MM.1S (cell line): ENCODE results near the gene MAPK12.

ENCODE experiments used
- DNase-seq: peaks from one replicate; pipeline ENCODE4 v3.0.0-alpha.2; 2015
- H2AFZ ChIP-seq: fragments of 300-600 bp; sonication (generic); 2 replicates; pipeline ENCODE4 v1.6.0; 2016; ENCODE audit warnings: antibody characterized with exemption, low read length
- H3F3A ChIP-seq: fragments of 300-600 bp; sonication (generic); 2 replicates; pipeline ENCODE4 v1.6.1; 2016; ENCODE audit warnings: mild to moderate bottlenecking, antibody characterized with exemption, low read length, moderate library complexity, mixed read lengths; ENCODE audit not compliant: insufficient read depth
- H3K27ac ChIP-seq: fragments of 300-600 bp; sonication (generic); 2 replicates; pipeline ENCODE4 v1.5.1; 2016; ENCODE audit warnings: mild to moderate bottlenecking, low read length
- H3K27me3 ChIP-seq: fragments of 300-600 bp; sonication (generic); replicated peaks from 2 replicates; pipeline ENCODE4 v1.6.0; 2016; ENCODE audit warnings: low read length; ENCODE audit not compliant: insufficient read depth
- H3K36me3 ChIP-seq: fragments of 300-600 bp; sonication (generic); replicated peaks from 2 replicates; pipeline ENCODE4 v1.6.1; 2016; ENCODE audit warnings: mild to moderate bottlenecking, low read length, mixed read lengths; ENCODE audit not compliant: insufficient read depth
- H3K4me1 ChIP-seq: fragments of 300-600 bp; sonication (generic); 2 replicates; pipeline ENCODE4 v1.6.1; 2016; ENCODE audit warnings: low read length, mixed read lengths
- H3K4me2 ChIP-seq: fragments of 300-600 bp; sonication (generic); 2 replicates; pipeline ENCODE4 v1.6.0; 2016; ENCODE audit warnings: low read depth, low read length
- H3K4me3 ChIP-seq: fragments of 300-600 bp; sonication (generic); 2 replicates; pipeline ENCODE4 v1.5.1; 2016; ENCODE audit warnings: low read length, mixed read lengths
- H3K79me2 ChIP-seq: fragments of 300-600 bp; sonication (generic); 2 replicates; pipeline ENCODE4 v1.6.1; 2016; ENCODE audit warnings: mixed run types, low read length, mixed read lengths
- H3K9ac ChIP-seq: fragments of 300-600 bp; sonication (generic); 2 replicates; pipeline ENCODE4 v1.6.1; 2016; ENCODE audit warnings: low read length, mixed read lengths
- H3K9me2 ChIP-seq: fragments of 300-600 bp; sonication (generic); replicated peaks from 2 replicates; pipeline ENCODE4 v1.6.1; 2016; ENCODE audit warnings: mild to moderate bottlenecking, low read length, mixed read lengths; ENCODE audit not compliant: insufficient read depth
- H3K9me3 ChIP-seq: fragments of 300-600 bp; sonication (generic); replicated peaks from 2 replicates; pipeline ENCODE4 v1.6.1; 2016; ENCODE audit warnings: mild to moderate bottlenecking, low read length, mixed read lengths; ENCODE audit not compliant: insufficient read depth
- H4K20me1 ChIP-seq: fragments of 300-600 bp; sonication (generic); 2 replicates; pipeline ENCODE4 v1.6.1; 2016; ENCODE audit warnings: mild to moderate bottlenecking, low read length, moderate library complexity, mixed read lengths; ENCODE audit not compliant: insufficient read depth
- EZH2 ChIP-seq: fragments of 300-600 bp; sonication (generic); optimal IDR thresholded peaks from 2 replicates; pipeline ENCODE3; 2017; ENCODE audit warnings: low read depth, mild to moderate bottlenecking, antibody characterized with exemption, low read length, mixed read lengths
- EZH2phosphoT487 ChIP-seq: fragments of 300-600 bp; sonication (generic); IDR thresholded peaks from 2 replicates; pipeline ENCODE4 v1.6.1; 2018; ENCODE audit warnings: antibody characterized with exemption, low read length
- TF ChIP-seq, protein P1 (sequence below): fragments of 300-600 bp; sonication (generic); IDR thresholded peaks from 2 replicates; pipeline ENCODE4 v1.5.1; 2016; ENCODE audit warnings: antibody characterized with exemption, low read length, mixed read lengths

The MAPK12 gene

DNA sequence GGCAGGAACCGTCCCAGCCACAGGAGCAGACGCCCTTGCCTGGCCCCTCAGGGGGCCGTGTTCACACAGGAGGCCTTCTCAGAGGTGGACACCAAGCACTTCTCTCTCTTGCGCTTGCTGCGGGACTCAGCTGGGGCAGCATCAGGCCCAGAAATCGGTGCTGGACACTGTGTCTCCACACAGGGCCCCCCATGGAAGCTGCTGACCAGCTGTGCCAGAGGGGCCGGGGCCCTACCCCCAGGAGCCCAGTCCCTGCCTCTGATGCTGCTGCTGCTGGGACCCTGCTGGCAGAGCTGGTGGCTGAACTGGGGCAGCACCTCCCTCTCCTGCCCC is 42.0 kb upstream of the MAPK12 start:
- no peaks in the 10 kb centered on the region for H4K20me1 ChIP-seq
- no peak for DNase-seq
- H3K4me2 ChIP-seq: no peak overlapping the region
- no peaks in the 10 kb centered on the region for H3K9me2 ChIP-seq
- H3F3A ChIP-seq: peaks cover 4% of the 10 kb centered on the region; the same call in 1 of the 2 replicates
- no peaks in the 10 kb centered on the region for H3K36me3 ChIP-seq
- no peaks in the 10 kb centered on the region for H3K9me3 ChIP-seq
- peaks cover 13% of the 10 kb centered on the region for H3K4me1 ChIP-seq
- H3K79me2 ChIP-seq: peaks cover 35% of the 10 kb centered on the region
- TF ChIP-seq EZH2phosphoT487: no peak
- no peak for TF ChIP-seq EZH2
- TF ChIP-seq, protein P1, sequence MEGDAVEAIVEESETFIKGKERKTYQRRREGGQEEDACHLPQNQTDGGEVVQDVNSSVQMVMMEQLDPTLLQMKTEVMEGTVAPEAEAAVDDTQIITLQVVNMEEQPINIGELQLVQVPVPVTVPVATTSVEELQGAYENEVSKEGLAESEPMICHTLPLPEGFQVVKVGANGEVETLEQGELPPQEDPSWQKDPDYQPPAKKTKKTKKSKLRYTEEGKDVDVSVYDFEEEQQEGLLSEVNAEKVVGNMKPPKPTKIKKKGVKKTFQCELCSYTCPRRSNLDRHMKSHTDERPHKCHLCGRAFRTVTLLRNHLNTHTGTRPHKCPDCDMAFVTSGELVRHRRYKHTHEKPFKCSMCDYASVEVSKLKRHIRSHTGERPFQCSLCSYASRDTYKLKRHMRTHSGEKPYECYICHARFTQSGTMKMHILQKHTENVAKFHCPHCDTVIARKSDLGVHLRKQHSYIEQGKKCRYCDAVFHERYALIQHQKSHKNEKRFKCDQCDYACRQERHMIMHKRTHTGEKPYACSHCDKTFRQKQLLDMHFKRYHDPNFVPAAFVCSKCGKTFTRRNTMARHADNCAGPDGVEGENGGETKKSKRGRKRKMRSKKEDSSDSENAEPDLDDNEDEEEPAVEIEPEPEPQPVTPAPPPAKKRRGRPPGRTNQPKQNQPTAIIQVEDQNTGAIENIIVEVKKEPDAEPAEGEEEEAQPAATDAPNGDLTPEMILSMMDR: no peak
- H3K4me3 ChIP-seq: no peak overlapping the region
- H3K27me3 ChIP-seq: no peaks in the 10 kb centered on the region
- no peak overlapping the region for H2AFZ ChIP-seq
- no peak overlapping the region for H3K27ac ChIP-seq
- H3K9ac ChIP-seq: no peak overlapping the region

- no peak for DNase-seq
- Histone ChIP-seq H3K4me1 (peaks cover 6% of the 10 kb centered on the region; the same call in 1 of the 2 replicates), H3F3A (no peaks in the 10 kb centered on the region), H3K36me3 (no peaks in the 10 kb centered on the region), H3K27ac (no peak overlapping the region), H3K9ac (no peak overlapping the region), H3K27me3 (no peaks in the 10 kb centered on the region), H2AFZ (no peak overlapping the region), H4K20me1 (no peaks in the 10 kb centered on the region), H3K4me2 (no peak overlapping the region), H3K9me3 (no peaks in the 10 kb centered on the region), H3K79me2 (peaks cover 38% of the 10 kb centered on the region), H3K9me2 (no peaks in the 10 kb centered on the region), H3K4me3 (no peak overlapping the region)
- TF ChIP-seq EZH2 (no peak), EZH2phosphoT487 (no peak)
- TF ChIP-seq, protein P1: no peak
Measured at GRCh38 chr22:50302564-50302963, 41.1 kb upstream of the MAPK12 start.

DNA sequence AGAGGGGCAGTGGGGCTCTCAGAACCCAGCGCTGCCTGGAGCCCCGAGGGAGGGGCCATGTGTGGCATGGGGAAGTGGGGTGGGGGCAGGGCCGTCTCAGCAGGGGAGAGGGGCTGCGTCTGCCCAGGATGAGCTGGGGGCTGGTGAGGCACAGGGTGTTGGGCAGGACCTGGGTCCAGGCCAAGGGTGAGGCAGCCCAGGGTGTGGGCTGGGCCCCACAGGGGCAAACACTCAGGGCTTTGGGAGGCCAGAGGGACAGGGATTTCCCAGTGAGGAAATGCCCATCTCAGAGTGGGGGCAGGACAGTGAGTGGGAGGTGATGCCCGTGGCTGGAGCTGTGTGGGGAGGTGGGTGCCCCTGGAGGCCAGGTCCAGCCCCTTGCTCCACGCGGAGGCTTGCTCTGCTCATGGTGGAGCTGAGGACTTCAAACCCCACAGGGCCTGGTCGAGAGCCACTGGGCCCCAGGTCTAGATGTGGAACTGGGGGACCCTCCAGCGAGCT is 40.6 kb upstream of the MAPK12 start:
- H3K4me1 ChIP-seq: peaks cover 6% of the 10 kb centered on the region; the same call in 1 of the 2 replicates
- TF ChIP-seq, protein P1: no peak
- TF ChIP-seq EZH2phosphoT487: no peak
- TF ChIP-seq EZH2: no peak
- no peaks in the 10 kb centered on the region for H3K9me2 ChIP-seq
- no peaks in the 10 kb centered on the region for H4K20me1 ChIP-seq
- no peak overlapping the region for H3K27ac ChIP-seq
- H3K4me2 ChIP-seq: no peak overlapping the region
- H3K79me2 ChIP-seq: peaks cover 40% of the 10 kb centered on the region
- H3F3A ChIP-seq: no peaks in the 10 kb centered on the region
- H2AFZ ChIP-seq: no peak overlapping the region
- no peaks in the 10 kb centered on the region for H3K27me3 ChIP-seq
- no peak overlapping the region for H3K4me3 ChIP-seq
- no peak for DNase-seq
- no peak overlapping the region for H3K9ac ChIP-seq
- no peaks in the 10 kb centered on the region for H3K9me3 ChIP-seq
- no peaks in the 10 kb centered on the region for H3K36me3 ChIP-seq
